Osteocyte (in vitro differentiated cells): ENCODE data around the gene CDC42EP5. TPM values are rescaled to one million over a fixed set of nuclear protein-coding genes. Genes with fewer than 3 reads are reported as not detected.
A peak's percentile ranks its signal among the peaks of the same experiment; 100 is the strongest.

Source experiments
- DNase-seq: peaks from one replicate; pipeline ENCODE4 v3.0.0; 2021; ENCODE audit warnings: mixed read lengths; ENCODE audit not compliant: unreplicated experiment; ENCODE audit errors: extremely low spot score
- H3K27ac Mint-ChIP-seq: one replicate; pipeline ENCODE4 v1.8.0; 2021; ENCODE audit warnings: mild to moderate bottlenecking, mixed read lengths; ENCODE audit not compliant: unreplicated experiment
- H3K27me3 Mint-ChIP-seq: one replicate; pipeline ENCODE4 v1.8.0; 2021; ENCODE audit warnings: mixed read lengths; ENCODE audit not compliant: unreplicated experiment
- H3K36me3 Mint-ChIP-seq: one replicate; pipeline ENCODE4 v1.8.0; 2021; ENCODE audit warnings: mixed read lengths; ENCODE audit not compliant: unreplicated experiment
- H3K4me1 Mint-ChIP-seq: one replicate; pipeline ENCODE4 v1.8.0; 2021; ENCODE audit warnings: mixed read lengths; ENCODE audit not compliant: unreplicated experiment
- H3K4me3 Mint-ChIP-seq: one replicate; pipeline ENCODE4 v1.8.0; 2021; ENCODE audit warnings: mild to moderate bottlenecking, moderate library complexity, mixed read lengths; ENCODE audit not compliant: unreplicated experiment
- H3K9me3 Mint-ChIP-seq: one replicate; pipeline ENCODE4 v1.8.0; 2021; ENCODE audit warnings: mixed read lengths; ENCODE audit not compliant: unreplicated experiment
- CTCF ChIP-seq: fragments of 200-600 bp; sonication (generic); IDR thresholded peaks from 2 replicates; pipeline ENCODE4 v1.5.0; 2021; ENCODE audit warnings: antibody characterized with exemption, mild to moderate bottlenecking, moderate library complexity
- long read RNA-seq: library from polyadenylated mRNA; unstranded; transcript quantifications from one replicate; pipeline ENCODE4 v2.0.0, GENCODE V29; 2021
- total RNA-seq: library from RNA; stranded (reverse); gene quantifications from 2 replicates; pipeline ENCODE4 v1.2.1, GENCODE V29; 2021

Gene CDC42EP5
- 72.4 and 85.4 TPM in 2 replicates for total RNA-seq
- long read RNA-seq, partial matches to known transcripts: 0 of 1 reads
- long read RNA-seq, other reads (novel, unspliced or antisense): 1 of 1 reads

- peak within 1 kb of the TSS; percentile 73 for H3K4me3 Mint-ChIP-seq
- peaks cover 30% of the 10 kb centered on the region for H3K4me1 Mint-ChIP-seq
- peak within 1 kb of the TSS; percentile 93 for H3K27ac Mint-ChIP-seq
- peak; percentile 94 for DNase-seq
- peaks cover 6% of the 10 kb centered on the region for H3K36me3 Mint-ChIP-seq
- H3K9me3 Mint-ChIP-seq: no peaks in the 10 kb centered on the region
- H3K27me3 Mint-ChIP-seq: no peaks in the 10 kb centered on the region
- no peak for TF ChIP-seq CTCF
These were observed at the start of gene CDC42EP5 for GRCh38 chr19:54473071-54473891. TSS of gene CDC42EP5 (minus strand) at chr19:54473296. CDS start at chr19:54465547, 7,749 bp downstream.

- Mint-ChIP-seq H3K27me3 (no peaks in the 10 kb centered on the region), H3K9me3 (peaks cover 38% of the 10 kb centered on the region), H3K4me1 (no peaks in the 10 kb centered on the region), H3K27ac (no peak overlapping the region), H3K36me3 (no peaks in the 10 kb centered on the region), H3K4me3 (no peak overlapping the region)
- TF ChIP-seq CTCF: no peak
- DNase-seq: no peak
These were observed 48.9 kb upstream of the CDC42EP5 start for GRCh38 chr19:54521860-54522513.

GRCh38 chr19:54521022-54521859, 48.1 kb upstream of the CDC42EP5 start:
- no peaks in the 10 kb centered on the region for H3K4me1 Mint-ChIP-seq
- H3K27me3 Mint-ChIP-seq: no peaks in the 10 kb centered on the region
- H3K4me3 Mint-ChIP-seq: no peak overlapping the region
- TF ChIP-seq CTCF: no peak
- peaks cover 38% of the 10 kb centered on the region for H3K9me3 Mint-ChIP-seq
- no peak overlapping the region for H3K27ac Mint-ChIP-seq
- H3K36me3 Mint-ChIP-seq: no peaks in the 10 kb centered on the region
- DNase-seq: no peak

- no peak overlapping the region for H3K27ac Mint-ChIP-seq
- DNase-seq: no peak
- no peak overlapping the region for H3K4me3 Mint-ChIP-seq
- H3K9me3 Mint-ChIP-seq: peaks cover 40% of the 10 kb centered on the region
- H3K27me3 Mint-ChIP-seq: no peaks in the 10 kb centered on the region
- H3K36me3 Mint-ChIP-seq: no peaks in the 10 kb centered on the region
- no peak for TF ChIP-seq CTCF
- no peaks in the 10 kb centered on the region for H3K4me1 Mint-ChIP-seq
These were observed 45.7 kb upstream of the CDC42EP5 start for GRCh38 chr19:54518844-54519243.
